ENCODE data around the gene YPEL1.
"Not testable (repeated sequence)": the region's sequence is repeated elsewhere in the genome, so short reads cannot be mapped to it uniquely, and the experiment has no call there.

- TF ChIP-seq EZH2 (IDR thresholded peaks at IDR 0.05; ENCODE audit: low read depth, low read length, severe bottlenecking); CREB1 (IDR thresholded peaks at IDR 0.05); ASH2L (IDR thresholded peaks at IDR 0.05; ENCODE audit: low read length); CTCF (IDR thresholded peaks at IDR 0.05; ENCODE audit: control extremely low read depth in 1 of 3, insufficient read depth in 1 of 3, low read depth in 1 of 3, low read length in 3 of 3): not testable (repeated sequence)
These were observed 56.8 kb downstream of the YPEL1 start for GRCh38 chr22:21678842-21679241.

Data from H1 (cell line).